SK-N-SH treated with all-trans-retinoic acid at 6 μM for 48 hours (cell line): ENCODE measurements around the gene ABCA13.

ENCODE experiments used
- ATAC-seq: fragments of 200-7000 bp; cut with Tn5 transposase; 3 replicates; pipeline ENCODE4 v1.9.1; 2020; ENCODE audit warnings: mild to moderate bottlenecking, moderate library complexity
- ARNTL ChIP-seq: fragments of 450-650 bp; formaldehyde crosslinking; IDR thresholded peaks from 2 replicates; pipeline ENCODE4 v1.5.0; 2020; ENCODE audit warnings: low read depth, mild to moderate bottlenecking, moderate library complexity, borderline replicate concordance
- BACH2 ChIP-seq: fragments of 250-450 bp; sonication (Bioruptor Pico); IDR thresholded peaks from 2 replicates; pipeline ENCODE4 v1.9.0; 2021; ENCODE audit warnings: mild to moderate bottlenecking, borderline replicate concordance
- CSDC2 ChIP-seq: fragments of 250-450 bp; sonication (Bioruptor Pico); IDR thresholded peaks from 2 replicates; pipeline ENCODE4 v1.5.0; 2020; ENCODE audit warnings: mild to moderate bottlenecking, moderate library complexity
- ESRRG ChIP-seq: fragments of 250-450 bp; sonication (Bioruptor Pico); IDR thresholded peaks from 2 replicates; pipeline ENCODE4 v1.6.1; 2021; ENCODE audit warnings: mild to moderate bottlenecking
- GLIS3 ChIP-seq: fragments of 250-450 bp; sonication (Bioruptor Pico); IDR thresholded peaks from 2 replicates; pipeline ENCODE4 v1.5.0; 2020; ENCODE audit warnings: mild to moderate bottlenecking, moderate library complexity
- ISL1 ChIP-seq: fragments of 250-450 bp; sonication (Bioruptor Pico); IDR thresholded peaks from 2 replicates; pipeline ENCODE4 v2.1.2; 2022; ENCODE audit warnings: mild to moderate bottlenecking, moderate library complexity
- OSR1 ChIP-seq: fragments of 250-450 bp; sonication (Bioruptor Pico); IDR thresholded peaks from 2 replicates; pipeline ENCODE4 v1.8.0; 2022; ENCODE audit warnings: moderate library complexity, mild to moderate bottlenecking, inconsistent platforms
- PPARA ChIP-seq: fragments of 250-450 bp; sonication (Bioruptor Pico); IDR thresholded peaks from 2 replicates; pipeline ENCODE4 v1.5.0; 2020; ENCODE audit warnings: mild to moderate bottlenecking, borderline replicate concordance
- RARB ChIP-seq: fragments of 250-450 bp; sonication (Bioruptor Pico); IDR thresholded peaks from 2 replicates; pipeline ENCODE4 v1.8.0; 2021; ENCODE audit warnings: mild to moderate bottlenecking, moderate library complexity
- TCF4 ChIP-seq: fragments of 250-450 bp; sonication (Bioruptor Pico); IDR thresholded peaks from 2 replicates; pipeline ENCODE4 v1.8.0; 2021; ENCODE audit warnings: mild to moderate bottlenecking, moderate library complexity, borderline replicate concordance
- TOX ChIP-seq: fragments of 250-450 bp; sonication (Bioruptor Pico); IDR thresholded peaks from 2 replicates; pipeline ENCODE4 v1.8.0; 2021; ENCODE audit warnings: mild to moderate bottlenecking, moderate library complexity, borderline replicate concordance
- ZC3H10 ChIP-seq: fragments of 250-450 bp; sonication (Bioruptor Pico); IDR thresholded peaks from 2 replicates; pipeline ENCODE4 v1.5.1; 2021; ENCODE audit warnings: mild to moderate bottlenecking, moderate library complexity
- ZFP3 ChIP-seq: fragments of 250-450 bp; sonication (Bioruptor Pico); IDR thresholded peaks from 2 replicates; pipeline ENCODE4 v1.5.0; 2020; ENCODE audit warnings: mild to moderate bottlenecking, moderate library complexity
- ZFP30 ChIP-seq: fragments of 450-650 bp; formaldehyde crosslinking; IDR thresholded peaks from 2 replicates; pipeline ENCODE4 v1.5.0; 2022; ENCODE audit warnings: mild to moderate bottlenecking, moderate library complexity
- ZNF565 ChIP-seq: fragments of 450-650 bp; formaldehyde crosslinking; conservative IDR thresholded peaks from 2 replicates; pipeline ENCODE4 v1.5.0; 2020; ENCODE audit warnings: low read depth, mild to moderate bottlenecking, moderate library complexity
- ZNF70 ChIP-seq: fragments of 450-650 bp; formaldehyde crosslinking; IDR thresholded peaks from 2 replicates; pipeline ENCODE4 v1.5.0; 2020; ENCODE audit warnings: mild to moderate bottlenecking, moderate library complexity
- ZNF8 ChIP-seq: fragments of 450-650 bp; formaldehyde crosslinking; IDR thresholded peaks from 2 replicates; pipeline ENCODE4 v1.5.0; 2020; ENCODE audit warnings: mild to moderate bottlenecking, moderate library complexity
- TF ChIP-seq, protein P1 (sequence below): fragments of 250-450 bp; sonication (Bioruptor Pico); IDR thresholded peaks from 2 replicates; pipeline ENCODE4 v1.8.0; 2021; ENCODE audit warnings: low read depth, mild to moderate bottlenecking, moderate library complexity, borderline replicate concordance
- TF ChIP-seq, protein P2 (sequence below): fragments of 250-450 bp; sonication (Bioruptor Pico); IDR thresholded peaks from 2 replicates; pipeline ENCODE4 v1.5.1; 2020; ENCODE audit warnings: low read depth, mild to moderate bottlenecking, moderate library complexity
- TF ChIP-seq, protein P3 (sequence below): fragments of 250-450 bp; sonication (Bioruptor Pico); IDR thresholded peaks from 2 replicates; pipeline ENCODE4 v1.8.0; 2020; ENCODE audit warnings: mild to moderate bottlenecking, moderate library complexity, borderline replicate concordance
- TF ChIP-seq, protein P4 (sequence below): fragments of 250-450 bp; sonication (Bioruptor Pico); IDR thresholded peaks from 2 replicates; pipeline ENCODE4 v1.5.1; 2021; ENCODE audit warnings: mild to moderate bottlenecking, moderate library complexity
- TF ChIP-seq, protein P5 (sequence below): fragments of 250-450 bp; sonication (Bioruptor Pico); IDR thresholded peaks from 2 replicates; pipeline ENCODE4 v1.5.0; 2020; ENCODE audit warnings: mild to moderate bottlenecking, moderate library complexity

The ABCA13 gene

DNA sequence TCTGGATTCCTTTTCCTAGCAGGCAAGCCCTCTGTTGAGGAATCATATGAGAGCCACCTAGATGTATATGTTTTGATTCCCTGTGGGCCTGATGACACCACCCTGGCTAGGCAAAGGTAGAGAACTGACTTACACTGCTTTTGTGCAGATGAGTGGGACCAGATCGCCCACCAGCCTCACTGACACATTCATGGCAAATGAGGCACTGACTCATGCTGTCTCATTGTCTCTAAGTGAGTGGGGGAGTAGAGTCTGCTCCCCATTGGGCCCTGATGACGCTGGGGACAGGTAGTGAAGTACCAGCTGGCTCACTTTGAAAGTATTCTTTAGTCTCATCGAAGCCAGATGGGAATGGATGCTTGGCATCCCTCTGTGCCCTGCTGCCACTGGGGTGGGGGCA is 326.3 kb downstream of the ABCA13 start:
- no peak for ATAC-seq
- no peak for TF ChIP-seq ZNF565 (CRISPR knock-in tag)
- TF ChIP-seq GLIS3 (CRISPR knock-in tag): no peak
- TF ChIP-seq ISL1 (CRISPR knock-in tag): no peak
- no peak for TF ChIP-seq ZFP3 (CRISPR knock-in tag)
- no peak for TF ChIP-seq ESRRG (CRISPR knock-in tag)
- TF ChIP-seq, protein P1, sequence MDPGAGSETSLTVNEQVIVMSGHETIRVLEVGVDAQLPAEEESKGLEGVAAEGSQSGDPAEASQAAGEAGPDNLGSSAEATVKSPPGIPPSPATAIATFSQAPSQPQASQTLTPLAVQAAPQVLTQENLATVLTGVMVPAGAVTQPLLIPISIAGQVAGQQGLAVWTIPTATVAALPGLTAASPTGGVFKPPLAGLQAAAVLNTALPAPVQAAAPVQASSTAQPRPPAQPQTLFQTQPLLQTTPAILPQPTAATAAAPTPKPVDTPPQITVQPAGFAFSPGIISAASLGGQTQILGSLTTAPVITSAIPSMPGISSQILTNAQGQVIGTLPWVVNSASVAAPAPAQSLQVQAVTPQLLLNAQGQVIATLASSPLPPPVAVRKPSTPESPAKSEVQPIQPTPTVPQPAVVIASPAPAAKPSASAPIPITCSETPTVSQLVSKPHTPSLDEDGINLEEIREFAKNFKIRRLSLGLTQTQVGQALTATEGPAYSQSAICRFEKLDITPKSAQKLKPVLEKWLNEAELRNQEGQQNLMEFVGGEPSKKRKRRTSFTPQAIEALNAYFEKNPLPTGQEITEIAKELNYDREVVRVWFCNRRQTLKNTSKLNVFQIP (CRISPR knock-in tag): no peak
- TF ChIP-seq, protein P2, sequence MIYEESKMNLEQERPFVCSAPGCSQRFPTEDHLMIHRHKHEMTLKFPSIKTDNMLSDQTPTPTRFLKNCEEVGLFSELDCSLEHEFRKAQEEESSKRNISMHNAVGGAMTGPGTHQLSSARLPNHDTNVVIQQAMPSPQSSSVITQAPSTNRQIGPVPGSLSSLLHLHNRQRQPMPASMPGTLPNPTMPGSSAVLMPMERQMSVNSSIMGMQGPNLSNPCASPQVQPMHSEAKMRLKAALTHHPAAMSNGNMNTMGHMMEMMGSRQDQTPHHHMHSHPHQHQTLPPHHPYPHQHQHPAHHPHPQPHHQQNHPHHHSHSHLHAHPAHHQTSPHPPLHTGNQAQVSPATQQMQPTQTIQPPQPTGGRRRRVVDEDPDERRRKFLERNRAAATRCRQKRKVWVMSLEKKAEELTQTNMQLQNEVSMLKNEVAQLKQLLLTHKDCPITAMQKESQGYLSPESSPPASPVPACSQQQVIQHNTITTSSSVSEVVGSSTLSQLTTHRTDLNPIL (CRISPR knock-in tag): no peak
- TF ChIP-seq, protein P3, sequence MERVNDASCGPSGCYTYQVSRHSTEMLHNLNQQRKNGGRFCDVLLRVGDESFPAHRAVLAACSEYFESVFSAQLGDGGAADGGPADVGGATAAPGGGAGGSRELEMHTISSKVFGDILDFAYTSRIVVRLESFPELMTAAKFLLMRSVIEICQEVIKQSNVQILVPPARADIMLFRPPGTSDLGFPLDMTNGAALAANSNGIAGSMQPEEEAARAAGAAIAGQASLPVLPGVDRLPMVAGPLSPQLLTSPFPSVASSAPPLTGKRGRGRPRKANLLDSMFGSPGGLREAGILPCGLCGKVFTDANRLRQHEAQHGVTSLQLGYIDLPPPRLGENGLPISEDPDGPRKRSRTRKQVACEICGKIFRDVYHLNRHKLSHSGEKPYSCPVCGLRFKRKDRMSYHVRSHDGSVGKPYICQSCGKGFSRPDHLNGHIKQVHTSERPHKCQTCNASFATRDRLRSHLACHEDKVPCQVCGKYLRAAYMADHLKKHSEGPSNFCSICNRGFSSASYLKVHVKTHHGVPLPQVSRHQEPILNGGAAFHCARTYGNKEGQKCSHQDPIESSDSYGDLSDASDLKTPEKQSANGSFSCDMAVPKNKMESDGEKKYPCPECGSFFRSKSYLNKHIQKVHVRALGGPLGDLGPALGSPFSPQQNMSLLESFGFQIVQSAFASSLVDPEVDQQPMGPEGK (CRISPR knock-in tag): no peak
- no peak for TF ChIP-seq BACH2 (CRISPR knock-in tag)
- no peak for TF ChIP-seq ZNF8 (CRISPR knock-in tag)
- no peak for TF ChIP-seq ZFP30 (CRISPR knock-in tag)
- TF ChIP-seq CSDC2 (CRISPR knock-in tag): no peak
- TF ChIP-seq, protein P4, sequence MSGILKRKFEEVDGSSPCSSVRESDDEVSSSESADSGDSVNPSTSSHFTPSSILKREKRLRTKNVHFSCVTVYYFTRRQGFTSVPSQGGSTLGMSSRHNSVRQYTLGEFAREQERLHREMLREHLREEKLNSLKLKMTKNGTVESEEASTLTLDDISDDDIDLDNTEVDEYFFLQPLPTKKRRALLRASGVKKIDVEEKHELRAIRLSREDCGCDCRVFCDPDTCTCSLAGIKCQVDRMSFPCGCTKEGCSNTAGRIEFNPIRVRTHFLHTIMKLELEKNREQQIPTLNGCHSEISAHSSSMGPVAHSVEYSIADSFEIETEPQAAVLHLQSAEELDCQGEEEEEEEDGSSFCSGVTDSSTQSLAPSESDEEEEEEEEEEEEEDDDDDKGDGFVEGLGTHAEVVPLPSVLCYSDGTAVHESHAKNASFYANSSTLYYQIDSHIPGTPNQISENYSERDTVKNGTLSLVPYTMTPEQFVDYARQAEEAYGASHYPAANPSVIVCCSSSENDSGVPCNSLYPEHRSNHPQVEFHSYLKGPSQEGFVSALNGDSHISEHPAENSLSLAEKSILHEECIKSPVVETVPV (CRISPR knock-in tag): no peak
- no peak for TF ChIP-seq ARNTL

DNA sequence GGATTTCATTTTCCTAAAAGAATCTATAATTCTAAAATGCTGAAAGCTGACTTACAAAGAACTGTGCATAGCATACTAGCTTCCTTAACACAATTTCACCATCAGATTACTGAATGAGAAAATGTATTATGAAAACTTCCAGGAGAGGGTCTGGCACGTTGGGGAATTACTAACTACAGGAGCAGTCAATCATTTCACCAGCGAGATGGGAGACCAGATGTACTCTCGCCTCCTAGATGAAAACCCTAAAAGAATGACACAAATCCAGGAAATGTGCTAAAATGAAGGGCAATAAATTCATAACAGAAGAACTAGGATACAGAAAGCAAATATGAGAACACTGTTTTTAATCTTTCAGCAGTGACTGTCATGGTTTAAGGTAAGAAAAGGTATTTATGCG is 330.8 kb downstream of the ABCA13 start:
- no peak for ATAC-seq
- TF ChIP-seq OSR1 (CRISPR knock-in tag): no peak
- no peak for TF ChIP-seq ZC3H10
- TF ChIP-seq, protein P5, sequence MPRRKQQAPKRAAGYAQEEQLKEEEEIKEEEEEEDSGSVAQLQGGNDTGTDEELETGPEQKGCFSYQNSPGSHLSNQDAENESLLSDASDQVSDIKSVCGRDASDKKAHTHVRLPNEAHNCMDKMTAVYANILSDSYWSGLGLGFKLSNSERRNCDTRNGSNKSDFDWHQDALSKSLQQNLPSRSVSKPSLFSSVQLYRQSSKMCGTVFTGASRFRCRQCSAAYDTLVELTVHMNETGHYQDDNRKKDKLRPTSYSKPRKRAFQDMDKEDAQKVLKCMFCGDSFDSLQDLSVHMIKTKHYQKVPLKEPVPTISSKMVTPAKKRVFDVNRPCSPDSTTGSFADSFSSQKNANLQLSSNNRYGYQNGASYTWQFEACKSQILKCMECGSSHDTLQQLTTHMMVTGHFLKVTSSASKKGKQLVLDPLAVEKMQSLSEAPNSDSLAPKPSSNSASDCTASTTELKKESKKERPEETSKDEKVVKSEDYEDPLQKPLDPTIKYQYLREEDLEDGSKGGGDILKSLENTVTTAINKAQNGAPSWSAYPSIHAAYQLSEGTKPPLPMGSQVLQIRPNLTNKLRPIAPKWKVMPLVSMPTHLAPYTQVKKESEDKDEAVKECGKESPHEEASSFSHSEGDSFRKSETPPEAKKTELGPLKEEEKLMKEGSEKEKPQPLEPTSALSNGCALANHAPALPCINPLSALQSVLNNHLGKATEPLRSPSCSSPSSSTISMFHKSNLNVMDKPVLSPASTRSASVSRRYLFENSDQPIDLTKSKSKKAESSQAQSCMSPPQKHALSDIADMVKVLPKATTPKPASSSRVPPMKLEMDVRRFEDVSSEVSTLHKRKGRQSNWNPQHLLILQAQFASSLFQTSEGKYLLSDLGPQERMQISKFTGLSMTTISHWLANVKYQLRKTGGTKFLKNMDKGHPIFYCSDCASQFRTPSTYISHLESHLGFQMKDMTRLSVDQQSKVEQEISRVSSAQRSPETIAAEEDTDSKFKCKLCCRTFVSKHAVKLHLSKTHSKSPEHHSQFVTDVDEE (CRISPR knock-in tag): no peak
- no peak for TF ChIP-seq ESRRG (CRISPR knock-in tag)
- no peak for TF ChIP-seq PPARA (CRISPR knock-in tag)
- no peak for TF ChIP-seq BACH2 (CRISPR knock-in tag)
- TF ChIP-seq, protein P4 (CRISPR knock-in tag): no peak
- TF ChIP-seq, protein P2 (CRISPR knock-in tag): no peak
- TF ChIP-seq, protein P1 (CRISPR knock-in tag): no peak
- TF ChIP-seq ARNTL: no peak
- no peak for TF ChIP-seq RARB
- no peak for TF ChIP-seq GLIS3 (CRISPR knock-in tag)
- TF ChIP-seq ZFP30 (CRISPR knock-in tag): no peak
- no peak for TF ChIP-seq ZNF70 (CRISPR knock-in tag)
- TF ChIP-seq TCF4: no peak
- TF ChIP-seq, protein P3 (CRISPR knock-in tag): no peak
- no peak for TF ChIP-seq TOX (CRISPR knock-in tag)
- no peak for TF ChIP-seq ZNF8 (CRISPR knock-in tag)
- TF ChIP-seq, all 23 proteins: peak for 0
